Epithelial cell of esophagus (primary cell): Measurements from ENCODE around the gene ANXA4.

Experiments
- DNase-seq: peaks from one replicate; pipeline ENCODE4 v3.0.0; 2010; ENCODE audit warnings: low read depth
- H3K4me3 ChIP-seq: 2 replicates; pipeline ENCODE4 v1.5.1; 2011; ENCODE audit warnings: mild to moderate bottlenecking, low read length, control low read depth
- CTCF ChIP-seq: IDR thresholded peaks from 2 replicates; pipeline ENCODE4 v1.5.1; 2011; ENCODE audit warnings: low read depth, mild to moderate bottlenecking, low read length, control low read depth, inconsistent platforms; ENCODE audit not compliant: insufficient read depth; ENCODE audit errors: missing control alignments

Gene ANXA4

GRCh38 chr2:69700381-69700780 is 41.6 kb upstream of the ANXA4 start:
- no peak for TF ChIP-seq CTCF
- DNase-seq, result peak; percentile 51
- H3K4me3 ChIP-seq, result no peak overlapping the region

- no peak for TF ChIP-seq CTCF
- H3K4me3 ChIP-seq, result peak overlapping the region; percentile 23
- DNase-seq, result peak; percentile 69
Measured at GRCh38 chr2:69701100-69701945, 40.6 kb upstream of the ANXA4 start.

- no peak for DNase-seq
- H3K4me3 ChIP-seq, result no peak overlapping the region
- TF ChIP-seq CTCF, result no peak
Measured at GRCh38 chr2:69703189-69703588, 38.7 kb upstream of the ANXA4 start.

- DNase-seq, result peak; percentile 98
- H3K4me3 ChIP-seq, result no peak overlapping the region
- no peak for TF ChIP-seq CTCF
Measured at GRCh38 chr2:69704446-69704845, 37.5 kb upstream of the ANXA4 start.

- H3K4me3 ChIP-seq, result no peak overlapping the region
- no peak for DNase-seq
- TF ChIP-seq CTCF, result no peak
Measured at GRCh38 chr2:69709290-69709689, 32.6 kb upstream of the ANXA4 start.

- DNase-seq, result no peak
- no peak for TF ChIP-seq CTCF
- no peak overlapping the region for H3K4me3 ChIP-seq
Measured at GRCh38 chr2:69711971-69712370, 30.0 kb upstream of the ANXA4 start.

- no peak for TF ChIP-seq CTCF
- H3K4me3 ChIP-seq, result no peak overlapping the region
- no peak for DNase-seq
Measured at GRCh38 chr2:69714024-69714423, 27.9 kb upstream of the ANXA4 start.
